K562 (cell line): ENCODE results near the gene ZNF689. TPM values are rescaled to one million over a fixed set of nuclear protein-coding genes. Genes with fewer than 3 reads are reported as not detected.

ENCODE experiments used
- BRD4 ChIP-seq: fragments of 200-600 bp; sonication (generic); IDR thresholded peaks from 2 replicates; pipeline ENCODE4 v1.6.1; 2017; ENCODE audit warnings: inconsistent platforms
- COPS2 ChIP-seq: fragments of 450-650 bp; conservative IDR thresholded peaks from 2 replicates; pipeline ENCODE4 v1.6.1; 2016; ENCODE audit warnings: mild to moderate bottlenecking, moderate library complexity
- ESRRB ChIP-seq: fragments of 250-450 bp; sonication (Bioruptor Pico); IDR thresholded peaks from 2 replicates; pipeline ENCODE4 v1.5.0; 2020; ENCODE audit warnings: mild to moderate bottlenecking, moderate library complexity, borderline replicate concordance
- KAT7 ChIP-seq: sonication (generic); formaldehyde crosslinking; IDR thresholded peaks from 2 replicates; pipeline ENCODE4 v1.8.0; 2022; ENCODE audit warnings: missing genetic modification reagents, mild to moderate bottlenecking, borderline replicate concordance
- NCOA1 ChIP-seq: fragments of 450-650 bp; IDR thresholded peaks from 2 replicates; pipeline ENCODE4 v1.6.1; 2016; ENCODE audit warnings: low read depth
- NCOA4 ChIP-seq: fragments of 450-650 bp; IDR thresholded peaks from 2 replicates; pipeline ENCODE4 v1.6.1; 2018; ENCODE audit warnings: mild to moderate bottlenecking; ENCODE audit not compliant: partially characterized antibody
- RBM34 ChIP-seq: fragments of 200-400 bp; formaldehyde crosslinking; IDR thresholded peaks from 2 replicates; pipeline ENCODE4 v1.6.1; 2018; ENCODE audit warnings: low read length, borderline replicate concordance; ENCODE audit not compliant: insufficient read depth
- STAT5B ChIP-seq: fragments of 250-450 bp; sonication (Bioruptor Pico); IDR thresholded peaks from 2 replicates; pipeline ENCODE4 v1.8.0; 2021; ENCODE audit warnings: mild to moderate bottlenecking, inconsistent platforms
- TAF1 ChIP-seq: IDR thresholded peaks from 2 replicates; pipeline ENCODE4 v1.6.1; 2011; ENCODE audit warnings: mild to moderate bottlenecking, low read length, moderate library complexity; ENCODE audit not compliant: insufficient read depth, control insufficient read depth, severe bottlenecking; ENCODE audit errors: extremely low read depth
- TAF7 ChIP-seq: fragments of 450-650 bp; IDR thresholded peaks from 2 replicates; pipeline ENCODE4 v1.6.1; 2016; ENCODE audit warnings: missing genetic modification characterization, missing compliant biosample characterization
- TOE1 ChIP-seq, 2 experiments: fragments of 450-650 bp in 1 of 2; sonication (generic) in 1 of 2; formaldehyde crosslinking in 1 of 2; IDR thresholded peaks; 2 replicates each; pipeline versions ENCODE4 v1.7.1 to v1.8.0; 2016 to 2022; ENCODE audit warnings: borderline replicate concordance in 2 of 2, mild to moderate bottlenecking in 2 of 2, antibody characterized with exemption in 1 of 2, inconsistent platforms in 1 of 2, low read depth in 1 of 2, missing genetic modification reagents in 1 of 2, moderate library complexity in 1 of 2
- U2AF1 ChIP-seq: fragments of 200-400 bp; formaldehyde crosslinking; optimal IDR thresholded peaks from 2 replicates; pipeline ENCODE3; 2017; ENCODE audit warnings: mild to moderate bottlenecking, low read depth, low read length, moderate library complexity
- ZNF133 ChIP-seq: fragments of 250-450 bp; sonication (Bioruptor Pico); IDR thresholded peaks from 2 replicates; pipeline ENCODE4 v1.4.0; 2020; ENCODE audit warnings: mild to moderate bottlenecking
- ZNF445 ChIP-seq: fragments of 250-450 bp; sonication (Bioruptor Pico); IDR thresholded peaks from 2 replicates; pipeline ENCODE4 v1.4.0; 2020; ENCODE audit warnings: low read depth, mild to moderate bottlenecking, moderate library complexity
- ZNF668 ChIP-seq: fragments of 250-450 bp; sonication (Bioruptor Pico); IDR thresholded peaks from 2 replicates; pipeline ENCODE4 v1.8.0; 2022; ENCODE audit warnings: mild to moderate bottlenecking, inconsistent platforms
- polyA plus RNA-seq, 8 experiments: library from polyadenylated mRNA; depleted of rRNA in 4 of 8; stranded (reverse) in 5 of 8; unstranded in 3 of 8; fragments of >200 nt; fragmentation: Nextera tagmentation in 2 of 8; fragmentation: Illumina TruSeq in 1 of 8; extraction: Ambion mirVana in 2 of 8; extraction: Trizol in 1 of 8; gene quantifications; 2 replicates each; pipeline versions ENCODE4 v1.2.1 to v1.2.3, GENCODE V29; 2011 to 2014; ENCODE audit warnings: inconsistent platforms in 1 of 8, missing spikeins in 1 of 8
- total RNA-seq, 7 experiments: library from RNA; depleted of rRNA in 6 of 7; stranded (reverse); fragments of >200 nt in 6 of 7; fragmentation: Illumina TruSeq in 2 of 7; extraction: Trizol in 2 of 7; gene quantifications; 2 replicates each; pipeline versions ENCODE4 v1.2.1 to v1.2.3, GENCODE V29; 2011 to 2021; ENCODE audit warnings: low replicate concordance in 1 of 7
- TF ChIP-seq, protein P1 (sequence below): fragments of 200-600 bp; sonication (generic); IDR thresholded peaks from one replicate; pipeline ENCODE4 v1.6.1; 2012; ENCODE audit warnings: mild to moderate bottlenecking, low read depth, low read length, inconsistent platforms

ZNF689 gene
- total and polyA plus RNA-seq, 9 of the 15 experiments (the other 6 are each of a cell fraction or from before 2014, with no cell fraction given) = 5.4 to 15.4 (median 10.8) TPM

DNA sequence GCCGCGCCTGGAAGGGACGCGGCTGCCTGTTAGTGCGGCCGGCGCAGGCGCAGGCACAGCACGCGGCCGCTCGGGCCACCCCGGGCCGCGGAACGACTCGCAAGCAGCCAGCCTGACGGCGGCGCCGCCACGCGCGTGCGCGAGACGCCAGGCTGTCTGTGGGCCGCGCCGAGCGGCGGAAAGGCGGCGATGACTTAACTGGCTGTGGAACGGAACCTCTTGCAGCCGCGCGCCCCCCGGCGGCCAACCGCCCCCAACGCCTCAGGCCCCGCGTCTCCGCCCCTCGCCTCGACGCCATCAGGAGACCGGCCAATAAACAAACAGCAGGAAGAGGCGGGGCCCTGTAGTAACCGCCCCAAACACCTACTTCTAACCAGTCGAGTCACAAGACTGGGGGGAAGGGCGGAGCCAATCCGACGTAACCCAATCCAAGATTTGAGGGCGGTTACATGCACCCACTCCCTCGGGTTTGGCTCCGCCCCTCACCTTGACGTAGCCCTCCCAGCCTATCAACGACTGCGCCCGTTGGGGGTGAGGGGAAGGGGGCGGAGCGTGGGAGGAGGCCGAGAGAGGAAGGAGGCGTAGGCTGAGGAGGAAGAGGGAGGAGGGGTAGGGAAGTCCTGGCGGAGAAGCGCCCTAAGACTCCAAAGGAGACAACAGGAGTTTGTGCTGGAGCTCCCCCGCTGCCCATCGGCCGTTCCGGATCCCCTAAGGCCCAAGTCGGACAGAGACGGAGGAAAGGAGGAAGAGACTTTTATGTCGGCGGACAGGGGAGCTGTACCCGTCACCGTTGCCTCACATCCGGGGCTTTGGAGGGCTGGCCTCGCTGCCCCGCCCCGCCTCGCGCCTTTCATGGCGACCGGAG, 47.9 kb upstream of the ZNF689 start, which contains the start of gene FBRS (continued):
- TF ChIP-seq TOE1 (IDR thresholded peaks at IDR 0.05; ENCODE audit: borderline replicate concordance) (no peak), TOE1 (CRISPR knock-in tag; IDR thresholded peaks at IDR 0.05; ENCODE audit: borderline replicate concordance, low read depth) (no peak), ZNF445 (CRISPR knock-in tag) (no peak), STAT5B (CRISPR knock-in tag) (no peak), U2AF1 (no peak), TAF1 (peak; percentile 56), ZNF668 (CRISPR knock-in tag) (no peak), ESRRB (CRISPR knock-in tag) (peak; percentile 24; the same call in 1 of the 2 replicates), ZNF133 (CRISPR knock-in tag) (no peak), TAF7 (peak; percentile 58; the same call in 1 of the 2 replicates), NCOA1 (no peak), BRD4 (no peak), NCOA4 (no peak), COPS2 (no peak), RBM34 (no peak), KAT7 (CRISPR knock-in tag) (no peak)
- TF ChIP-seq, protein P1, sequence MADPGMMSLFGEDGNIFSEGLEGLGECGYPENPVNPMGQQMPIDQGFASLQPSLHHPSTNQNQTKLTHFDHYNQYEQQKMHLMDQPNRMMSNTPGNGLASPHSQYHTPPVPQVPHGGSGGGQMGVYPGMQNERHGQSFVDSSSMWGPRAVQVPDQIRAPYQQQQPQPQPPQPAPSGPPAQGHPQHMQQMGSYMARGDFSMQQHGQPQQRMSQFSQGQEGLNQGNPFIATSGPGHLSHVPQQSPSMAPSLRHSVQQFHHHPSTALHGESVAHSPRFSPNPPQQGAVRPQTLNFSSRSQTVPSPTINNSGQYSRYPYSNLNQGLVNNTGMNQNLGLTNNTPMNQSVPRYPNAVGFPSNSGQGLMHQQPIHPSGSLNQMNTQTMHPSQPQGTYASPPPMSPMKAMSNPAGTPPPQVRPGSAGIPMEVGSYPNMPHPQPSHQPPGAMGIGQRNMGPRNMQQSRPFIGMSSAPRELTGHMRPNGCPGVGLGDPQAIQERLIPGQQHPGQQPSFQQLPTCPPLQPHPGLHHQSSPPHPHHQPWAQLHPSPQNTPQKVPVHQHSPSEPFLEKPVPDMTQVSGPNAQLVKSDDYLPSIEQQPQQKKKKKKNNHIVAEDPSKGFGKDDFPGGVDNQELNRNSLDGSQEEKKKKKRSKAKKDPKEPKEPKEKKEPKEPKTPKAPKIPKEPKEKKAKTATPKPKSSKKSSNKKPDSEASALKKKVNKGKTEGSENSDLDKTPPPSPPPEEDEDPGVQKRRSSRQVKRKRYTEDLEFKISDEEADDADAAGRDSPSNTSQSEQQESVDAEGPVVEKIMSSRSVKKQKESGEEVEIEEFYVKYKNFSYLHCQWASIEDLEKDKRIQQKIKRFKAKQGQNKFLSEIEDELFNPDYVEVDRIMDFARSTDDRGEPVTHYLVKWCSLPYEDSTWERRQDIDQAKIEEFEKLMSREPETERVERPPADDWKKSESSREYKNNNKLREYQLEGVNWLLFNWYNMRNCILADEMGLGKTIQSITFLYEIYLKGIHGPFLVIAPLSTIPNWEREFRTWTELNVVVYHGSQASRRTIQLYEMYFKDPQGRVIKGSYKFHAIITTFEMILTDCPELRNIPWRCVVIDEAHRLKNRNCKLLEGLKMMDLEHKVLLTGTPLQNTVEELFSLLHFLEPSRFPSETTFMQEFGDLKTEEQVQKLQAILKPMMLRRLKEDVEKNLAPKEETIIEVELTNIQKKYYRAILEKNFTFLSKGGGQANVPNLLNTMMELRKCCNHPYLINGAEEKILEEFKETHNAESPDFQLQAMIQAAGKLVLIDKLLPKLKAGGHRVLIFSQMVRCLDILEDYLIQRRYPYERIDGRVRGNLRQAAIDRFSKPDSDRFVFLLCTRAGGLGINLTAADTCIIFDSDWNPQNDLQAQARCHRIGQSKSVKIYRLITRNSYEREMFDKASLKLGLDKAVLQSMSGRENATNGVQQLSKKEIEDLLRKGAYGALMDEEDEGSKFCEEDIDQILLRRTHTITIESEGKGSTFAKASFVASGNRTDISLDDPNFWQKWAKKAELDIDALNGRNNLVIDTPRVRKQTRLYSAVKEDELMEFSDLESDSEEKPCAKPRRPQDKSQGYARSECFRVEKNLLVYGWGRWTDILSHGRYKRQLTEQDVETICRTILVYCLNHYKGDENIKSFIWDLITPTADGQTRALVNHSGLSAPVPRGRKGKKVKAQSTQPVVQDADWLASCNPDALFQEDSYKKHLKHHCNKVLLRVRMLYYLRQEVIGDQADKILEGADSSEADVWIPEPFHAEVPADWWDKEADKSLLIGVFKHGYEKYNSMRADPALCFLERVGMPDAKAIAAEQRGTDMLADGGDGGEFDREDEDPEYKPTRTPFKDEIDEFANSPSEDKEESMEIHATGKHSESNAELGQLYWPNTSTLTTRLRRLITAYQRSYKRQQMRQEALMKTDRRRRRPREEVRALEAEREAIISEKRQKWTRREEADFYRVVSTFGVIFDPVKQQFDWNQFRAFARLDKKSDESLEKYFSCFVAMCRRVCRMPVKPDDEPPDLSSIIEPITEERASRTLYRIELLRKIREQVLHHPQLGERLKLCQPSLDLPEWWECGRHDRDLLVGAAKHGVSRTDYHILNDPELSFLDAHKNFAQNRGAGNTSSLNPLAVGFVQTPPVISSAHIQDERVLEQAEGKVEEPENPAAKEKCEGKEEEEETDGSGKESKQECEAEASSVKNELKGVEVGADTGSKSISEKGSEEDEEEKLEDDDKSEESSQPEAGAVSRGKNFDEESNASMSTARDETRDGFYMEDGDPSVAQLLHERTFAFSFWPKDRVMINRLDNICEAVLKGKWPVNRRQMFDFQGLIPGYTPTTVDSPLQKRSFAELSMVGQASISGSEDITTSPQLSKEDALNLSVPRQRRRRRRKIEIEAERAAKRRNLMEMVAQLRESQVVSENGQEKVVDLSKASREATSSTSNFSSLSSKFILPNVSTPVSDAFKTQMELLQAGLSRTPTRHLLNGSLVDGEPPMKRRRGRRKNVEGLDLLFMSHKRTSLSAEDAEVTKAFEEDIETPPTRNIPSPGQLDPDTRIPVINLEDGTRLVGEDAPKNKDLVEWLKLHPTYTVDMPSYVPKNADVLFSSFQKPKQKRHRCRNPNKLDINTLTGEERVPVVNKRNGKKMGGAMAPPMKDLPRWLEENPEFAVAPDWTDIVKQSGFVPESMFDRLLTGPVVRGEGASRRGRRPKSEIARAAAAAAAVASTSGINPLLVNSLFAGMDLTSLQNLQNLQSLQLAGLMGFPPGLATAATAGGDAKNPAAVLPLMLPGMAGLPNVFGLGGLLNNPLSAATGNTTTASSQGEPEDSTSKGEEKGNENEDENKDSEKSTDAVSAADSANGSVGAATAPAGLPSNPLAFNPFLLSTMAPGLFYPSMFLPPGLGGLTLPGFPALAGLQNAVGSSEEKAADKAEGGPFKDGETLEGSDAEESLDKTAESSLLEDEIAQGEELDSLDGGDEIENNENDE = no peak
